Skeletal muscle satellite cell (primary cell): ENCODE results near the gene ASPG.

Experiments used
- H3K27me3 ChIP-seq: 2 replicates; pipeline ENCODE4 v1.7.0; 2013; ENCODE audit warnings: low read length; ENCODE audit not compliant: control insufficient read depth, insufficient read depth
- H3K36me3 ChIP-seq: 2 replicates; pipeline ENCODE4 v1.7.0; 2013; ENCODE audit warnings: mild to moderate bottlenecking, control low read depth, low read length; ENCODE audit not compliant: insufficient read depth
- H3K4me1 ChIP-seq: 2 replicates; pipeline ENCODE4 v1.7.0; 2013; ENCODE audit warnings: low read length; ENCODE audit not compliant: control insufficient read depth, insufficient read depth
- H3K4me2 ChIP-seq: 2 replicates; pipeline ENCODE4 v1.7.0; 2013; ENCODE audit warnings: mild to moderate bottlenecking, low read length
- H3K4me3 ChIP-seq: 2 replicates; pipeline ENCODE4 v1.7.0; 2013; ENCODE audit warnings: low read length
- H3K9ac ChIP-seq: 2 replicates; pipeline ENCODE4 v1.7.0; 2013; ENCODE audit warnings: mild to moderate bottlenecking, low read depth, low read length, moderate library complexity
- H3K9me3 ChIP-seq: replicated peaks from 2 replicates; pipeline ENCODE4 v1.7.0; 2013; ENCODE audit warnings: mild to moderate bottlenecking, control low read depth, low read length

Gene ASPG

GRCh38 chr14:104103446-104104075 lies 18.1 kb downstream of the ASPG start:
- Histone ChIP-seq H3K9ac (no peak overlapping the region), H3K27me3 (no peaks in the 10 kb centered on the region), H3K4me2 (no peak overlapping the region), H3K9me3 (no peaks in the 10 kb centered on the region), H3K4me3 (no peak overlapping the region), H3K36me3 (no peaks in the 10 kb centered on the region), H3K4me1 (no peaks in the 10 kb centered on the region)

GRCh38 chr14:104104076-104104901 lies 18.8 kb downstream of the ASPG start:
- no peaks in the 10 kb centered on the region for H3K36me3 ChIP-seq
- H3K27me3 ChIP-seq, result no peaks in the 10 kb centered on the region
- H3K9me3 ChIP-seq, result no peaks in the 10 kb centered on the region
- no peak overlapping the region for H3K9ac ChIP-seq
- H3K4me1 ChIP-seq, result no peaks in the 10 kb centered on the region
- H3K4me3 ChIP-seq, result no peak overlapping the region
- H3K4me2 ChIP-seq, result no peak overlapping the region

GRCh38 chr14:104105071-104105821 lies 19.7 kb downstream of the ASPG start:
- Histone ChIP-seq H3K36me3 (no peaks in the 10 kb centered on the region), H3K27me3 (no peaks in the 10 kb centered on the region), H3K9ac (no peak overlapping the region), H3K4me1 (no peaks in the 10 kb centered on the region), H3K4me2 (no peak overlapping the region), H3K4me3 (no peak overlapping the region), H3K9me3 (no peaks in the 10 kb centered on the region)

DNA sequence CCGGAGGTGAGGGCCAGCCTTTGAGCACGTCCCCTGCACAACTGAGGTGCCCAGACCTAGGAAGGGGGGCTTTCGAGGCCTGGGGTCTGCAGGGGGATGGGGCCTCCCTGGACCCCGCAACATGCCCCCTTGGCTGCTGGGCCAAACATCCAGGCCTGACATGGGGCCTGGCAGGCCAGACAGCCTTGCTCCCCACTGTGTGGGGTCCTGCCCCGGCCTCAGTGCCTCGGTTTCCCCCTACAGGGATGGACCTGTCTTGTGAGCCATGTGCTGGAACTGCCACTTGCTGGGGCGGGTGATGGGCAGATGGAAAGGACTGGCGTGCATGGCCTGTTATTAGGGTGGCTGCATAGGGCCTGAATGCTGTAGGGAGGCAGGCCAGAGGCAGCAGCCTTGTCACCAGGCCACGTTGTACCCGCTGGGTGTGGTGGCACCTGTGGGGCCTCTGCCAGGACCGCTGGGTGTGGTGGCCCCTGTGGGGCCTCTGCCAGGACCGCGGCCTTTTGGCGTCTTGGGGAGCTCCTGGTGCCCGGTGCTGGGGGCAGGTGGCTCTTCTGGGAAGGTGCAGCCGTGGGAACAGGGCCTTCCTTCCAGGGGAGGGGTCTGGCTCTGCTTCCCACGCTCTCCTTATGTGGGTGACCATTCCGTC lies 20.4 kb downstream of the ASPG start:
- Histone ChIP-seq H3K4me1 (no peaks in the 10 kb centered on the region), H3K4me2 (no peak overlapping the region), H3K9me3 (no peaks in the 10 kb centered on the region), H3K27me3 (no peaks in the 10 kb centered on the region), H3K9ac (no peak overlapping the region), H3K36me3 (no peaks in the 10 kb centered on the region), H3K4me3 (no peak overlapping the region)

DNA sequence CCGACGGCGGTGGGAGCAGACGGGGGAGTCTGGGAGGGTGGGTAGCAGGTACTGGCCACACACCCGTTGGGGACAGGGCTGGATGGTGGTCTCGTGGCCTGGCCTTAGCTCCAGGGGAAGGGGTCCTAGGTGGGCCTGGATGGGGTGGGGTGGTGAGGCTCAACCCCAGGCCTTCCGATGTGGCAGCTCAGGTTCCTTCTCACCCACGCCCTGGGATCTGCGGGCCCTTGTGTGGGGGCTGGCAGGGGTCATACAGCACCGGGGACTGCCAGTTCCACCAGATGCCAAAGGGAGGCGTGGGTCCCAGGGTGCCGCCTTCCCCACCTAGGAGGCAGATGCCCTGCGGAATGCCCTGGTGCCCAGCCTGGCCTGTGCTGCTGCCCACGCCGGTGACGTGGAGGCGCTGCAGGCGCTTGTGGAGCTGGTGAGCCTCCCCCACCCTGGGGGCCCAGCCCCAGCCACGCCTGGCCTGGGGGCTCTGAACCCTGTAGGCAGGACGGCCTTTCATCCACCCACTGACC lies 21.0 kb downstream of the ASPG start:
- Histone ChIP-seq H3K27me3 (no peaks in the 10 kb centered on the region), H3K9me3 (no peaks in the 10 kb centered on the region), H3K4me3 (no peak overlapping the region), H3K4me1 (no peaks in the 10 kb centered on the region), H3K9ac (no peak overlapping the region), H3K4me2 (no peak overlapping the region), H3K36me3 (no peaks in the 10 kb centered on the region)

GRCh38 chr14:104107101-104107581 lies 21.6 kb downstream of the ASPG start:
- no peaks in the 10 kb centered on the region for H3K9me3 ChIP-seq
- H3K36me3 ChIP-seq, result no peaks in the 10 kb centered on the region
- no peak overlapping the region for H3K4me3 ChIP-seq
- no peak overlapping the region for H3K4me2 ChIP-seq
- H3K27me3 ChIP-seq, result no peaks in the 10 kb centered on the region
- no peaks in the 10 kb centered on the region for H3K4me1 ChIP-seq
- H3K9ac ChIP-seq, result no peak overlapping the region

DNA sequence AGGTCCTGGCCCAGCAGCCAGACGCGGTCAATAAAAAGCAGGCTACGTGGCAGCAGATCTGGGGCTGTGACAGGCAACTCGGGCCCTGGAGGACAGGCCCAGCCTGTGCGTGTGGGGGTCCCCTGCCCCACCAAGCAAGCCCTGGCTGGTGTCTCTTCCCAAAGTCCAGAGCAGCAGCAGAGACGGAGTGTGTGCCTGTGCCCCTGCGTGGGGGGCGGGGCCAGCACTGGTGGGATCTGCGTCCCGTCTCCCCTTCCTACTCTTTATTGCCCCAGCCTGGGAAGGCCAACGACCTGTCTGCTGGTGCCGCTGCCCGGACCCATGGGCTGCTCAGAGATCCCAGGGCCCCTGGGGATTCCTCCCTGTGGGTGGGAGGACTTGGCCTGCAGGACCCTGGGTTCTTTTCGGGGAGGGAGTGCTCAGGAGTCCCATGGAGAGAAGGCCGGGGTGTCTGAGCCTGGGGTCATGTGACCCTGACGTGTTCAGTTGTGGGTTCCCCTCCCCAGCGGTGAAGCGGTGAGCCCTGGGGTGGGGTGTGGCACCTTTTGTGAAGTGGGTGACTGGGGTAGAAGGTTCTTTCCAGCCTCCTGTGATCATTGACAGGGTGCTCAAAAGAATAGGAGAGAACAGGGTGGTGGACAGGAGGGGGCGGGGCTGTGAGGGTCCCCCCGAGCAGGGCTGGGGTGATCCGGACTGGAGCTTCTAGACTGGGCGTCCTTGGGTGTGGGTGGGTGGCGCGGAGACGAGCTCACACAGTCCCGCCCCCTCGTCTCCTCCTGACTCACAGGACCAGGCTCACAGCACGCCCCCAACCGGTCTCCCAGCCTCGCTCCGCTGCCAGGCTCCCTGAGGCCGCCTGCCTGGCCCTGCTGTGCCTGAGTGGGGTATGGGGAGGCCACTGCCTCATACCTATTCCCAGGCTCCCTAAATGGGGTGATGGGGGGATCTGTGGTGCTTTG lies 22.4 kb downstream of the ASPG start:
- H3K4me1 ChIP-seq, result no peaks in the 10 kb centered on the region
- no peaks in the 10 kb centered on the region for H3K36me3 ChIP-seq
- no peaks in the 10 kb centered on the region for H3K9me3 ChIP-seq
- peaks cover 4% of the 10 kb centered on the region for H3K27me3 ChIP-seq
- no peak overlapping the region for H3K4me3 ChIP-seq
- H3K4me2 ChIP-seq, result no peak overlapping the region
- no peak overlapping the region for H3K9ac ChIP-seq

GRCh38 chr14:104108570-104109541 lies 23.4 kb downstream of the ASPG start:
- no peak overlapping the region for H3K9ac ChIP-seq
- H3K4me1 ChIP-seq, result no peaks in the 10 kb centered on the region
- H3K9me3 ChIP-seq, result no peaks in the 10 kb centered on the region
- no peaks in the 10 kb centered on the region for H3K36me3 ChIP-seq
- H3K27me3 ChIP-seq, result peaks cover 4% of the 10 kb centered on the region
- H3K4me3 ChIP-seq, result no peak overlapping the region
- no peak overlapping the region for H3K4me2 ChIP-seq

- no peak overlapping the region for H3K4me2 ChIP-seq
- H3K4me3 ChIP-seq, result no peak overlapping the region
- H3K36me3 ChIP-seq, result no peaks in the 10 kb centered on the region
- no peak overlapping the region for H3K9ac ChIP-seq
- peaks cover 6% of the 10 kb centered on the region for H3K27me3 ChIP-seq
- no peaks in the 10 kb centered on the region for H3K9me3 ChIP-seq
- H3K4me1 ChIP-seq, result no peaks in the 10 kb centered on the region
Measured at GRCh38 chr14:104109731-104110361, 24.3 kb downstream of the ASPG start.
